HUES6 (cell line): Measurements from ENCODE around the gene UNC93B1.

Experiments used
- H3K27ac ChIP-seq: 2 replicates; pipeline ENCODE4 v1.7.0; 2013; ENCODE audit warnings: low read depth, mild to moderate bottlenecking, low read length, inconsistent platforms
- H3K27me3 ChIP-seq: 2 replicates; pipeline ENCODE4 v1.6.1; 2013; ENCODE audit warnings: low read length; ENCODE audit not compliant: control insufficient read depth, insufficient read depth
- H3K36me3 ChIP-seq: 2 replicates; pipeline ENCODE4 v1.6.1; 2013; ENCODE audit warnings: low read length; ENCODE audit not compliant: control insufficient read depth, insufficient read depth
- H3K4me1 ChIP-seq: 2 replicates; pipeline ENCODE4 v1.6.1; 2013; ENCODE audit warnings: low read length; ENCODE audit not compliant: control insufficient read depth, insufficient read depth
- H3K4me3 ChIP-seq: 2 replicates; pipeline ENCODE4 v1.5.1; 2013; ENCODE audit warnings: low read depth, low read length
- H3K9ac ChIP-seq: one replicate; pipeline ENCODE4 v1.6.1; 2013; ENCODE audit warnings: mild to moderate bottlenecking, low read length
- H3K9me3 ChIP-seq: 2 replicates; pipeline ENCODE4 v1.6.1; 2013; ENCODE audit warnings: low read depth, low read length; ENCODE audit not compliant: control insufficient read depth, insufficient read depth

The UNC93B1 gene

DNA sequence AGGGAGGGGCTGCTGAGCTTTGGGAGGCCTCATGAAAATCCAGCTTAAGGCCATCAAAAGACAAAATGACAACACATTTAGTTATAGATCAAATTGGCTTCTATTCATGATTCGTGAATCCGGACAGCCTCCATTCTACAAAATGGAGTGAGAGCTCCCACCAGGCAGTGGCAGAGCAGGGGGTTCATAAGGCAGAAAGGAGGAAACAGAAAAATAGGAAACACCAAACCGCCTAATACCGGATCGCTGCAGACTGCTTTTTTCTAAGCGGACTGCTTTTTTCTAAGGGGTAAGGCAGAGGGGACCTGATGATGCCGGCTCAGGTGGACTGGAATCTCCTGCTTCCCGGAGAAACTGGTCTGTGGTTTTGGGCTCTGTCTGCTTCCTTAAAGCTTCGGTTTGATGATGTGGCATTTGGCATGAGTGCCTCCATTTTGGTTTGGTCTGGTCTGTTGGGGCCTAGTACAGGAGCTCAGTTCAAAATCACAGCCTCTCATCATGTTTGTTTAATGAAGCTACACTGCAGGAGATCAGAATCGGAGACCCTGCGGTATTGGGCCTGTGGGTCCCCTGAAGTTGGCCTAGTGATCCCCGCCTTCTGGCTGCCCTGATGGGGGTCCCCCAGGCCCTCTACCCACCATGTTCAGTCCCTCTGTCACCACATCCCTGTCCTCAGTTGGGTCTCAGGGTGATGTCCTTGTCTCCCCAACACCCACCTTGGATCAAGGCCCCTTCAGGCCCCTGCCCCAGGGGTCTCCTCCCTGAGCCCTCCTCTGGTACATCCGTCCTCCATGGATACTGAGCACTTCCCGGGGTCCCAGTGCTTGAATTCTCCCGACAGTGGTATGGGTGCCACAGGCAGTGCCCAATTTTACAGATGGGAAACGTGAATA lies 7.4 kb upstream of the UNC93B1 start:
- no peak overlapping the region for H3K9ac ChIP-seq
- H3K4me3 ChIP-seq, result no peak overlapping the region
- H3K27me3 ChIP-seq, result no peaks in the 10 kb centered on the region
- H3K9me3 ChIP-seq, result no peaks in the 10 kb centered on the region
- peaks cover 16% of the 10 kb centered on the region for H3K4me1 ChIP-seq
- no peaks in the 10 kb centered on the region for H3K36me3 ChIP-seq
- H3K27ac ChIP-seq, result no peak overlapping the region

DNA sequence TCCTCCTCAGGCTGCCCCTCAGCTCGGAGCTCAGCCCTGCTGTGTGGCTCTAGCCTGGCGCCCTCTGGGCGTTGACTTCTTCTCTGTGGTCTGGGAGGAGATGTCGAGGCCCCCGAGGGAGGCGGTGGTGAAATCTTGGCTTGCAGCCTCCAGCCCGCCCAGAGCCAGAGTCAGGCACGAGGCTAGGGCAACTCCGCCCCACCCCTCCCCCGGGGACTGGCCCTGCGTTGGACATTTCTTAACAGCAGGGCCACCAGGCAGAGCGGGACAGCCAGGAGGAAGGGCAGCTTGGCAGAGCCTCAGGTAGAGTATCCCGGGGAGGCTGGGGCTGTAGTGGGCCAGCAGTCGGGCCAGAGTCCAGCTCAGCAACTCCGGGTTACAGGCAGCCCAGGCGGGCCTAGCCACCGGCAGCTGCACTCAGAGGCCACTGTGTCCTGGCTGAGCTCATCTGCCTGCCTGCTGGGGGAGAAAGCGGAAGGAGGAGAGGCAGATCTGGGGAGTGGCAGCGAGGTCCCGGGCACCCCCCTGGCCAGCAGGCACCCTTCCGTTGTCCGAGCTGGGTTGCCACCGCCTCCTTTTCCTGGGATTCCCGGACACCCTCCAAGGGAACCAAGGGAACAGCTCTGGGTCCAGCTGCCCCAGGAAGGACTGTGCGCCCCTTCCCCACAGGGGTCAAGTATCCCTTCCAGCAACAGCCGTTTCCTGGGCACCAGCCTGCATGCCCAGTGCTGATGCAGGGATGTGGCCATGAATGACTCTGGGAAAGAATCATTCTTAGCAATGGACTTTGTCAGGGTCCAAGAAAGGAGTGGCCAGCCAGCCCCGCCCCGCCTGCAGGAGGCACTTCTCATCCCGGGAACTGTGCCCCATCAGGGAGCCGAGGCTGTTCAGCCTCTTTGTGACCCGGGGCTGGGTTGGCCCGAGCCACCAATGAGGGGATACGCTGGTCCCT lies 6.5 kb upstream of the UNC93B1 start, which contains the start of gene ALDH3B1:
Gene ALDH3B1, plus strand, starts transcription at position 238 of the 952 bp plus-strand sequence. CDS start 4,971 bp downstream, outside the sequence.
- no peaks in the 10 kb centered on the region for H3K36me3 ChIP-seq
- H3K27me3 ChIP-seq, result no peaks in the 10 kb centered on the region
- peaks cover 16% of the 10 kb centered on the region for H3K4me1 ChIP-seq
- no peak within 1 kb of the TSS for H3K9ac ChIP-seq
- no peaks in the 10 kb centered on the region for H3K9me3 ChIP-seq
- no peak within 1 kb of the TSS for H3K27ac ChIP-seq
- no peak within 1 kb of the TSS for H3K4me3 ChIP-seq

DNA sequence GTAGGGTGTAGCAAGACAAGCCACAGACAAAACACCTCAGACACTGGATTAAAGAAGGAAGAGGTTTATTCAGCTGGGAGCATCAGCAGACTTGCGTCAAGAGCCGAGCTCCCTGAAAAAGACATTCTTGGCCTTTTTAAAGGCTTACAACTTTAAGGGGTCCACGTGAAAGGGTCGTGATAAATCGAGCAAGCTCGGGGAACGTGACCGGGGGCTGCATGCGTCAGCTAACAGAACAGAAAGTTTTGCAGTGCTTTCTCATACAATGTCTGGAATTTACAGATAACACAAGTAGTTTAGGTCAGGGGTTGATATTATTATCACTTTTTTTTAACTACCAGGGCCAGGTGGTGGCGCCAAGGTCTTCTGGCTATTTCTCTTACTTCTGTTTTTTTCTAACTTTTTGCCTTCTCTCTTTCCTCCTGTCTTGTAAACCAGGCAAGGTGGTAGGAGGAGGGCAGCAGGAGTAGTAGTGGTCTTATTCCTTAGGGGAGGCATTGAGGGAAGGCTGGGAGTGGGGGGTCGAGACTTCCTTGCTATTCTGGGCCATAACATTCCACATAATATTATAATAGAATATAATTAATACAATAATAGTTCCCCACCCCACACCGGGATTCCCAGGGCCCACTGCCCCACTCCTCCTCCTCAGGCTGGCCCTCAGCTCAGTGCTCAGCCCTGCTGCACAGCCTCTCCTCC lies 5.6 kb upstream of the UNC93B1 start:
- Histone ChIP-seq H3K36me3 (no peaks in the 10 kb centered on the region), H3K4me3 (no peak overlapping the region), H3K27me3 (no peaks in the 10 kb centered on the region), H3K9ac (no peak overlapping the region), H3K27ac (no peak overlapping the region), H3K4me1 (peaks cover 22% of the 10 kb centered on the region), H3K9me3 (no peaks in the 10 kb centered on the region)

DNA sequence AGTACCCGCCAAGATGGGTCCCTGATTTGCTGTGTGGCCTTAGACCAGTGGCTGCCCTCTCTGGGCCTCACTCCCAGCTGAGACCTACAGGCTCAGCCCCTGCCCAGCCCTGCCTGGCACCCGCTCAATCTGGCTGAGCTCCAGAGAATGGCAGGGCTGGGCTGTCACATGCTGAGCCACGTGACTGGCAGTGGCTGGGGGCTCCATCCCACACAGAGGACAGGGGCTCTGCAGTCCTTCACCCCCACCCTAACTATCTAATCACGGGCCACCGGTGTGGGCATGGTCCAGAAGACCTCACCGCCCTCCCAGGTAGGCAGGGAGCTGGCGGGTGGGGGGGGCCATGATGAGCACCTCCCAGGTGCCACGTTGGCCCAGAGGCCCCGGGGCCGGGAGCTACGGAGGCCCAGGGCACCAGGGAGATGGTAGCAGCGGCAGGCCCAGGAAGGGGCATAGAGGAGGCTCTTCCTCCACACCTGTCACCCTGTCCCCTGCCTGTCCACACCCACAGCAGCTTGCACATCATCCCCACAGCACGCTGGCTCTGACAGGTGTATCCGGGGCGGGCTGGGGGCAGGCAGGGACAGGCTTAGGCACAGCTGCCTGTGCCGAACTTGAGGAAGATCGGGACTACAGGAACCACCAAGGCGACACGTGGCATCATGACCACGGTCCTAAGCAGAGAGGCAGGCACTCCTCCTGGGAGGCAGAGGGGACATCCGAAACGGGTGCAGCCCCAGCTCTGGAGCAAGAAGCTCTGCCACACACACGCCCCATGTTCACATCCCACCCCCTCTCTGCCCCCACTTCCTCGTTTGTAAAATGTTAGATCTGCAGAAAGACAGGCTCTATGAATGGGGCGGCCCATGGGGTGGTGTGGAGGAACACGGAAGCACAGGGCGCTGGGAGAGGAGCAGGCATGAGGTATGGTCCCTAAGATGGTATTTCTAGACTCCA lies 4.8 kb upstream of the UNC93B1 start:
- Histone ChIP-seq H3K9me3 (no peaks in the 10 kb centered on the region), H3K9ac (no peak overlapping the region), H3K4me1 (peaks cover 27% of the 10 kb centered on the region), H3K27ac (no peak overlapping the region), H3K36me3 (no peaks in the 10 kb centered on the region), H3K27me3 (no peaks in the 10 kb centered on the region), H3K4me3 (no peak overlapping the region)

DNA sequence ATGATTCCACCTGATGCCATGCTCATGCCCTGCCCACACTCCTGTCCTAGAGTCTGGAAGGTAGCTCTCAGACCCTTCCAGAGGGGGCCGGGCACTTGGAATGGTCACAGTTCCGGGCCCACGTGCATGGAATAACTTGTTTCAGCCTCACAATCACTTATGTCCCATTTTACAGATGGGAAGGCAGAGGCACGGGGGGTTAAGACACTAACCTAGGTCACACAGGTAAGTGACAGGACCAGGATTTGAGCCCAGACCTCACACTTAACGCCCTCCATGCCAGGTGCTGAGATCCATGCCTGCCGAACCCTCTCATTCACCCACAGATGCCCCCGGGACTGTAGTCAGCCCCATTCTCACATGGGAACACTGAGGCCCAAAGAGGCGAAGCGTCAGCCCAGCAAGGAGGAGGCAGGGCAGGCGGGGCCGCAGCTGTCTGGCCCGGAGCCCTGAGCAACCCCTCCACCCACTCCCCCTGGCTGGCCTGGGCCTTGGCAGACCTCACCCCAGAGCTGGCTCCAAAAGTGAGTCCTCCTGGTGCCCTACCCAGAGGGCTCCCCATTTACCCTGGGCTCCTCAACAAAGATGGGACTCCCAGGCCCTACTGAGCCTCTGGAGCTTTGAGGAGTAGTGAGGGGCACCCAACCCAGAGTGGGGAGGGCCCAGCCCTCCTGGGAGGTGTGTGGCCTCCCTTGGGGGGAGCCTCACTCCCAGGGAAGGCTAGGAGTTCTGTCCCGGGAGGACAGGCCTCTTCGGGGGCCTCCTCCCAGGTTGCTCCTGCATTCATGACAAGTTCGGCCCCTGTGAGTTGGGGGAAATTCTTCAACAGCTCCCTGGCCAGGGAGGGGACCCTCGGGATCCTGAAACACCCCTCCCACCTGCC lies 3.8 kb upstream of the UNC93B1 start:
- Histone ChIP-seq H3K4me1 (peaks cover 29% of the 10 kb centered on the region), H3K27ac (no peak overlapping the region), H3K9me3 (no peaks in the 10 kb centered on the region), H3K4me3 (no peak overlapping the region), H3K36me3 (no peaks in the 10 kb centered on the region), H3K27me3 (peaks cover 3% of the 10 kb centered on the region; the same call in 1 of the 2 replicates), H3K9ac (no peak overlapping the region)

DNA sequence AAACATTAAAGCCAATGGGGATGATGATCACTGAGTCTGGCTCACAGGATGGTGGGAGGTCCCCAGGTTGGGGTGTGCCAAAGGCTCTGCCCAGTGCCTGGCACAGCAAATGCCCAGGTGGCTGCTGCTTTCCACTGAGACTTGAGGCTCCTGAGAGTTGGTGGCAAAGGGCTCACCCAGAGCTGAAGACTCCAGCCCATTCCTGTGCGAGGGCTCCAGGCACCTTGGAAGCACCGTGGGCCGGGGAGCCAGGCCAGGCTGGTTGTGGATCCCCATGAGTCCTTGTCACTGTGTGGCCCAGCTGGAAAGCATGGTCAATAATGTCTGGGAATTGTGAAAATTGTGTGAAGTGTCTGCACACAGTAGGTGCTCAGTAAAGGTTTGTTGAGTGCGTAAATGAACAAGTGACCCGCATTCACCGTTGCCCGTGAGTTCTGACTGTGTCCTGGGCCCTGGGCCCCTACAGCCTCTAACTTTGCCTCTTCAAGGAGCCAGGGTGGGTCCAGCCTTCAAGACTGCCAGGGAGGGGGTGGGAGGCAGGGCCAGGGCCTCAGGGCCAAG lies 2.8 kb upstream of the UNC93B1 start:
- H3K36me3 ChIP-seq, result no peaks in the 10 kb centered on the region
- no peak overlapping the region for H3K27ac ChIP-seq
- peaks cover 3% of the 10 kb centered on the region; the same call in 1 of the 2 replicates for H3K27me3 ChIP-seq
- H3K4me3 ChIP-seq, result no peak overlapping the region
- H3K9me3 ChIP-seq, result no peaks in the 10 kb centered on the region
- H3K9ac ChIP-seq, result no peak overlapping the region
- H3K4me1 ChIP-seq, result peaks cover 30% of the 10 kb centered on the region

DNA sequence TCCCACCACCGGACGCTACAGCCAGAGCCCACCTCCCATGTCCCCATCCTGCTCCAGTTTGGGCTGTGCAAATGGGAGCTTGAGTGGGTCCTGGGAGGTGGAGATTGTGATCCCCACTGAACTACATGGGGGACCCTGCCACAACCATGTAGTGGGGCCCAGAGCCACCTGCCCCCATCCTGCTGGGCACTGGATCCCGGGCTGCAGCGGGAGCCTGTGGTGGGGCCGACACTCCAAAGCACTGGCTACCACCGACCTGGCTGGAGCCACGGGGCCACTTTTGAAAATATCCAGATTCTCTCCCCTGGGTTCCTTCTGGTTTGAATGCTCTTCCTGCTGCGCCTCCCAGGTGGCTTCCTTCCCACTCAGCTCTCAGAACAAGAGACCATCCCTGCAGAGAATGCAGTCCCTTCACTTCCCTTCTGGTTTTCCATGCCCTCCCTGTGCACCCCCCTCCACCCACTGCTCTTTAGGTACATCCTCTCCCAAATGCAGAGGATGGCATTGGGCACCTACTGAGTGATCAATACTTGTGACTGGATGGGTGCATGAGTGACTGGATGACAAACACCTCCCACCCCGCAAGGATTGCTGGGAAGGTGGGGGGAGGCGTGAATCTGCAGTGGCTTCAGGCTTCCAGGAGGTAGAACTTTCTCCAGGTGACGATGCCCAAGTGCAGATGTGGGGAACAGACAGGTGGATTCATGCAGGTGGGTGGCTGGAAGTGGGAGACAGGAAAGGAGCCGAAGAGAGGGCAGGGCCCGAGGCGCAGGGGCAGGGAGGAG lies 846 bp upstream of the UNC93B1 start:
- Histone ChIP-seq H3K4me1 (peaks cover 16% of the 10 kb centered on the region), H3K9ac (no peak overlapping the region), H3K27ac (no peak overlapping the region), H3K36me3 (no peaks in the 10 kb centered on the region), H3K27me3 (peaks cover 3% of the 10 kb centered on the region; the same call in 1 of the 2 replicates), H3K4me3 (peak overlapping the region; percentile 68), H3K9me3 (no peaks in the 10 kb centered on the region)

DNA sequence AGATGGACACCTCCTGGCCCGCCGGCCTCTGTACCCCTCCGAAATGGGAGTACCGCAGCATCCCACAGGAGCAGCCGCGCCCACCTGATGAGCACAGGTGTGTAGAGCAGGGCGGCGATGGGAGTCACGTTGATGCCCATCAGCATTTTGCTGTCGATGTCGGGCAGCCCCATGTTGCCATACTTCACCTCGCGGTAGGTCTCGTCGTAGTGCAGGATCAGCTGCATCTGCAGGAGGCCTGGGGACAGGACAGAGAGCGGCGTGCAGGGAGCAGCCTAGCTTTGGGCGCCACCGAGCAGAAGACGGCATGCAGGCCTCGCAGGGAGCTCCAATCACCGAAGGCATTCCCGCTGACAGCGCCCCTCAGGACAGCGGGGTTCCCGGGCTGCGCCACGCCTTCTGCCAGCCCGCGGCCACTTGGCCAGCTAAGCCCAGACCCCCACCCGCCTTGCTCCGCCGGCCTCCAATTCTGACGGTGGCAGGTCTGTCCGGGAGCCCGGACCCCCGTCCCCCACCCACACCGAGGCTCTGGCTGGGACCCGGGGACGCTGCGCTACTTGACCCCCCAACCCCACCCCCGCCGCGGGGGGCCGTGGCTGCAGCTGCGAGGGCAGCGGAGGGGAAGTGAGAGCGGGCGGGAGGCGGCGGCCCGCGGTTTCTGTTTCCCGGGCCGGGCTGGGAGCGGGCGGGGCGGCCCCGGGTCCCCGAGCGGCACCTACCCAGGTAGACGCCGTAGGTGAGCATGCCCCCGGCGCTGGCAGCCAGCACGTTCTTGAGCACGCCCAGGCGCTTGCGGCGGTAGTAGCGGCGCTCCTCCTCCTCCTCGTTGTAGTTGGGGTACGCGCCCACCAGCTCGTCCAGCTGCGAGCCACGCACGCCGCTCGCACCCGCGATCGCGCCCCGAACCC lies 705 bp downstream of the UNC93B1 start:
- H3K9ac ChIP-seq, result peak overlapping the region; percentile 29
- H3K27me3 ChIP-seq, result peaks cover 3% of the 10 kb centered on the region; the same call in 1 of the 2 replicates
- no peaks in the 10 kb centered on the region for H3K36me3 ChIP-seq
- H3K27ac ChIP-seq, result no peak overlapping the region
- peak overlapping the region; percentile 68 for H3K4me3 ChIP-seq
- peaks cover 14% of the 10 kb centered on the region for H3K4me1 ChIP-seq
- H3K9me3 ChIP-seq, result no peaks in the 10 kb centered on the region
